Stomach (tissue), 9 donors: ENCODE results near the gene AUTS2. TPM values are rescaled to one million over a fixed set of nuclear protein-coding genes. Genes with fewer than 3 reads are reported as not detected.

ENCODE experiments used
- DNase-seq, 2 donors: peaks; one replicate each; pipeline versions ENCODE4 v3.0.0 to v3.0.0-alpha.2; 2013 to 2019
- H3K27ac ChIP-seq, 5 donors: fragments of 200-600 bp in 4 of 5; sonication (generic) in 4 of 5; one replicate each; pipeline ENCODE4 v1.5.1; 2013 to 2019; ENCODE audit warnings: mild to moderate bottlenecking in 1 of 5, moderate library complexity in 1 of 5
- H3K27me3 ChIP-seq, 3 donors: fragments of 200-600 bp; sonication (generic); one replicate each; pipeline ENCODE4 v1.5.1; 2017 to 2019; ENCODE audit warnings: mixed run types in 1 of 3
- H3K36me3 ChIP-seq, 4 donors: fragments of 200-600 bp; sonication (generic); 1 replicate in 3 of 4; 2 replicates in 1 of 4; pipeline ENCODE4 v1.5.1; 2016 to 2019
- H3K4me1 ChIP-seq, 4 donors: fragments of 200-600 bp; sonication (generic); one replicate each; pipeline ENCODE4 v1.5.1; 2016 to 2019
- H3K4me3 ChIP-seq, 4 donors: fragments of 200-600 bp; sonication (generic) in 3 of 4; one replicate each; pipeline ENCODE4 v1.5.1; 2016 to 2019; ENCODE audit warnings: mild to moderate bottlenecking in 1 of 4
- H3K9me3 ChIP-seq, 4 donors: fragments of 200-600 bp; sonication (generic); one replicate each; pipeline ENCODE4 v1.5.1; 2016 to 2019
- EP300 ChIP-seq: sonication (generic); formaldehyde crosslinking; IDR thresholded peaks from one replicate; pipeline ENCODE4 v1.6.1; 2017; ENCODE audit warnings: antibody characterized with exemption
- POLR2A ChIP-seq, 4 donors: fragments of 450-650 bp; IDR thresholded peaks; one replicate each; pipeline ENCODE4 v1.6.1; 2016; ENCODE audit warnings: antibody characterized with exemption in 4 of 4, control low read depth in 2 of 4, mild to moderate bottlenecking in 1 of 4, moderate library complexity in 1 of 4
- POLR2AphosphoS5 ChIP-seq, 3 donors: sonication (generic); formaldehyde crosslinking; IDR thresholded peaks; one replicate each; pipeline ENCODE4 v1.6.1; 2016; ENCODE audit warnings: antibody characterized with exemption in 3 of 3
- WGBS, 5 donors: extraction: QIAGEN DNeasy Blood & Tissue Kit in 3 of 5; methylation state at CpG; one replicate each; pipeline versions ENCODE4 v1.1.5 to v1.1.7; 2013 to 2018; 5-methylcytosine and 5-hydroxymethylcytosine counted together
- intact Hi-C: fragments of 100-400 bp; cut with DNase I; formaldehyde crosslinking; loops from one replicate; pipeline ENCODE4 v1.15.1; 2023; ENCODE audit warnings: low total_unique reads
- polyA plus RNA-seq, 3 donors: library from polyadenylated mRNA; stranded (reverse); fragments of 200-250 nt; gene quantifications; one replicate each; pipeline ENCODE4 v1.2.3, GENCODE V29; 2013
- total RNA-seq, 5 donors: library from RNA; depleted of rRNA; stranded (reverse); fragments of >200 nt; gene quantifications; one replicate each; pipeline versions ENCODE4 v1.1.0 to v1.2.3, GENCODE V29; 2014 to 2016
- TF ChIP-seq, protein P1 (sequence below), 7 experiments: fragments of 450-650 bp in 4 of 7; fragments of 200-600 bp in 3 of 7; sonication (generic) in 3 of 7; IDR thresholded peaks; one replicate each; pipeline ENCODE4 v1.5.1; 2016 to 2019; ENCODE audit warnings: antibody characterized with exemption in 7 of 7, control low read depth in 2 of 7, mild to moderate bottlenecking in 1 of 7
- donor health status: healthy with polysubstance abuse.
- donor health status: Bipolar disorder and iron deficiency.
- donor health status: healthy.

Gene AUTS2
- total and polyA plus RNA-seq, 8 donors = 3.8 to 90.3 (median 38.1) TPM

DNA sequence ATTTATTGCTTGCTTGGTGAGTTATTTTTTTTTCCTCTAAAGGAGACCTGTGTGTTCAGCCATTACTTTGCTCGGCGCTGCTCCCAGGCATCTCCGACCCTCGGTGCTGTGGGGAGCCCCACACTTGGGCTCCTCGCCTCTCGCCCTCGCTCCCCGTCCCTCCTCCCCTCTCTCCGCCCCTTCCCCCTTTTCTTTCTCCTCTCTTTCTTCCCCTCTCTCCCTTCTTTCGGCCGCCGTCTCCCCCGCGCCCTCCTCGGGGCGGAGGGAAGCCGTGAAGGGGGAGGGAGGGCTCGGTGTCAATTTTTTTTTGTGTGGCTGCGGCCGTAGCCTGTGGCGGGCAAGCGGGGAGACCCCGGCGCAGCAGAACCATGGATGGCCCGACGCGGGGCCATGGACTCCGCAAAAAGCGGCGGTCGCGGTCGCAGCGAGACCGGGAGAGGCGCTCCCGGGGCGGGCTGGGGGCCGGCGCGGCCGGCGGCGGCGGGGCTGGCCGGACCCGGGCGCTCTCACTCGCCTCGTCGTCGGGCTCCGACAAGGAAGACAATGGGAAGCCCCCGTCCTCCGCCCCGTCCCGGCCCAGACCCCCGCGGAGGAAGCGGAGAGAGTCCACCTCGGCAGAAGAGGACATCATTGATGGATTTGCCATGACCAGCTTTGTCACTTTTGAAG is 1.1 kb downstream of the AUTS2 start:
- DNase-seq = peak in 1 of 2 donors; percentile 69
- H3K36me3 ChIP-seq = no peaks in the 10 kb centered on the region
- peak overlapping the region in 3 of 5 donors; percentile 63 to 89 (median 86) for H3K27ac ChIP-seq
- TF ChIP-seq, protein P1, sequence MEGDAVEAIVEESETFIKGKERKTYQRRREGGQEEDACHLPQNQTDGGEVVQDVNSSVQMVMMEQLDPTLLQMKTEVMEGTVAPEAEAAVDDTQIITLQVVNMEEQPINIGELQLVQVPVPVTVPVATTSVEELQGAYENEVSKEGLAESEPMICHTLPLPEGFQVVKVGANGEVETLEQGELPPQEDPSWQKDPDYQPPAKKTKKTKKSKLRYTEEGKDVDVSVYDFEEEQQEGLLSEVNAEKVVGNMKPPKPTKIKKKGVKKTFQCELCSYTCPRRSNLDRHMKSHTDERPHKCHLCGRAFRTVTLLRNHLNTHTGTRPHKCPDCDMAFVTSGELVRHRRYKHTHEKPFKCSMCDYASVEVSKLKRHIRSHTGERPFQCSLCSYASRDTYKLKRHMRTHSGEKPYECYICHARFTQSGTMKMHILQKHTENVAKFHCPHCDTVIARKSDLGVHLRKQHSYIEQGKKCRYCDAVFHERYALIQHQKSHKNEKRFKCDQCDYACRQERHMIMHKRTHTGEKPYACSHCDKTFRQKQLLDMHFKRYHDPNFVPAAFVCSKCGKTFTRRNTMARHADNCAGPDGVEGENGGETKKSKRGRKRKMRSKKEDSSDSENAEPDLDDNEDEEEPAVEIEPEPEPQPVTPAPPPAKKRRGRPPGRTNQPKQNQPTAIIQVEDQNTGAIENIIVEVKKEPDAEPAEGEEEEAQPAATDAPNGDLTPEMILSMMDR (IDR thresholded peaks at IDR 0.05) = no peak
- TF ChIP-seq POLR2A (IDR thresholded peaks at IDR 0.05) = no peak
- no peak for TF ChIP-seq EP300
- TF ChIP-seq POLR2AphosphoS5 (IDR thresholded peaks at IDR 0.05) = no peak
- intact Hi-C loops = no loop called here
- H3K4me3 ChIP-seq = peak overlapping the region; percentile 61 to 89 (median 81)
- H3K9me3 ChIP-seq = no peaks in the 10 kb centered on the region
- peaks cover 0 to 42% (median 29%) of the 10 kb centered on the region in 3 donors for H3K27me3 ChIP-seq
- peaks cover 26 to 59% (median 39%) of the 10 kb centered on the region in 4 donors for H3K4me1 ChIP-seq
- WGBS, 5 donors = 1% methylated on average over 41 to 61 of the region's 61 CpGs

DNA sequence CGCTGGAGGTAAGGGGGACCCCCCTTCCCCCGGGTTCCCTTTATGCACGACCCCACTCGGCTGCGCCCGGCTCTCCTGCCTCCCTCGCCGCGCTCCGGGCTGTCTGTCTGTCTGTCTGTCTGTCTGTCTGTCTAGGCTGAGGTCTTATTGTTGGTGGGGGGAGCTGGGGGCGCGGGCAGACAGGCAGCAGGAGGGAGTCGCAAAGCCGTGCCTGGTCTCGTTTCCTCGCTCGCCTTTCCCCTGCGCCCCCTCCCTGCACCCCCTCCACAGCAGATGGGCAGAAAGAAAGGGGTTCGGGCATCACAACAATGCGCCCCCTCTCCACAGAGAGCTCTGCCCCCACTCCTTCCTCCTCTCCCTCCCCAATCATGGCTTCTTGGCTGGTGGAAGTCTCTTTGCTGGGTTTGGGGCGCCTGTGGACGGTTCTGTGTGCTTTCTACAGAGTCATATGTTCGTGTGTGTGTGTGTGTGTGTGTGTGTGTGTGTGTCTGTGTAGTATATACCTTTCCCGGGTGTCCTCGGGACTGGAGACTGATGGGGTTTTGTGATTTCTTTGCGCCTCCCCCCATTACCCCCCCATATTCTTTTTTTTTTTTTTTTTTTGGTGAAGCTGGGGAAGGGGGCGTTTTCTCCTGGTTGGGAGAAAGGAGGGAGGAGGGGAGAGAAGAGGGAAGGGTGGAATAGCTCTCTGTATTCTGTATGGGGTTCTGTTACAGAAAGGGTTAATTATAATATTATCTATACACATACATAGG is 1.9 kb downstream of the AUTS2 start:
- peaks cover 0 to 42% (median 29%) of the 10 kb centered on the region in 3 donors for H3K27me3 ChIP-seq
- 0 to 3% (median 1%) methylated on average over 26 to 27 of the region's 27 CpGs for WGBS, 5 donors
- peak overlapping the region in 2 of 5 donors; percentile 86 to 89 for H3K27ac ChIP-seq
- H3K36me3 ChIP-seq = no peaks in the 10 kb centered on the region
- H3K4me3 ChIP-seq = peak overlapping the region; percentile 61 to 89 (median 81)
- TF ChIP-seq POLR2A (IDR thresholded peaks at IDR 0.05) (no peak), POLR2AphosphoS5 (IDR thresholded peaks at IDR 0.05) (no peak), EP300 (no peak)
- TF ChIP-seq, protein P1 (IDR thresholded peaks at IDR 0.05) = no peak
- peak in 1 of 2 donors; percentile 62 for DNase-seq
- H3K9me3 ChIP-seq = no peaks in the 10 kb centered on the region
- intact Hi-C loops = no loop called here
- H3K4me1 ChIP-seq = peaks cover 26 to 59% (median 39%) of the 10 kb centered on the region in 4 donors

DNA sequence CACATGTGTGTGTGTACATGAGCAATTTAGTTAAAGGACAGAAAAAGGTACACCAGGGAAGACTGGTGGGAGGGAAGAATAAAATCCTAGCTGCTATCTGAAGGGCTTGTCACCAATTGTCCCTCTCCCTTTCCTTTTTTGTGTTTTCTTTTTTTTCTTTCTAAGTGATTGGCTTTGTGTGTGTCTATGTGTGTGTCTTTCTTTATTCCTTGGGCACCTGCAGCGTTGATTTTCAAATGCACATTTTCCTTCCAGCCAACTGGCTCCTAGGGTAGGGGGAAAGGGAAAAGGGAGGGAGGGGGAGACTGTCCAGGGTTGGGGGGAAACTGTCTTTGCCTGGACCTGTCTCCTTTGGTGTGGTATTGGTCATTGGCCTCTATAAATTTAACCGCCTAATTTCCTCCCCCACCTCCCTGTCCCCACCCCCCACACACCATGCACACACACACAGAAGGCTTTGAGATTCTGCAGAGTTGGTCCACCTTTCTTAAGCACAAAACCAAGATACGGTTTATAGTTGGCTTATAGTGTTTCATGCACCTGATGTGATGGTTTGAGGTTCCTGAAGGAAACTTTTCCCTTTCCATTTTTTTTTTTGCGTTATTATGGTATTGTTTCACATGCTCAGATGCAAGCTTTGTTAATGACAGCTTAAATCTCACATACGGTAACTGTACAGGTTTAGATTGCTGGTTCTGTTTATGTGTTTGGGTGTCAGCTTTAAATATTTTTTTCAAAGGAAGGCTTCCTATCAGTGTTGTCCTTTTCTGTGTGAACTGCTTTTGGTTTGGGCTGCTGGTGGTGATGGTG is 2.6 kb downstream of the AUTS2 start:
- intact Hi-C loops = no loop called here
- Histone ChIP-seq H3K27me3 (peaks cover 0 to 42% (median 29%) of the 10 kb centered on the region in 3 donors), H3K36me3 (no peaks in the 10 kb centered on the region), H3K9me3 (no peaks in the 10 kb centered on the region), H3K4me3 (peak overlapping the region; percentile 61 to 89 (median 81)), H3K27ac (no peak overlapping the region), H3K4me1 (peaks cover 26 to 59% (median 39%) of the 10 kb centered on the region in 4 donors)
- DNase-seq = no peak
- no peak for TF ChIP-seq EP300
- TF ChIP-seq, protein P1 (IDR thresholded peaks at IDR 0.05) = no peak
- no peak for TF ChIP-seq POLR2A (IDR thresholded peaks at IDR 0.05)
- no peak for TF ChIP-seq POLR2AphosphoS5 (IDR thresholded peaks at IDR 0.05)
- 63 to 68% (median 64%) methylated on average over 5 of the region's 5 CpGs for WGBS, 5 donors

DNA sequence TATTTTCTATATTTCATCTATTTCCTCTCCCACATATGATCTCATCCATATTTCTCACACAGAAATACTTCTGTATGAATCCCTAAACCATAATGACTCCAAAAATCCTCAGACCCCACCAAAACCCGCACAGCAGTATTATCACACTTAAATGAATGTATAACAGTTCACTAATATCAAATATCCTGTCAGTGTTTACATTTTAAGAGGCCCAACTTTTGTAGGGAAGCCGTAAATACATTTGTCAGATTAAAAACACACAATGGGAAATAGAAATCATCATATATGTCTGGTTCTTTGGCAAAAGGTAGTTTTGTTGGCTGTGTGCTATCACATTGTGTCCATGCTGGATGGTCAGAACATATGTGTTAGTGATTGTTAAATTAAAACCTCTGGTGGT is 4.2 kb downstream of the AUTS2 start:
- no peaks in the 10 kb centered on the region for H3K9me3 ChIP-seq
- TF ChIP-seq EP300 (no peak), POLR2A (IDR thresholded peaks at IDR 0.05) (no peak)
- 64 to 89% (median 77%) methylated on average over 2 of the region's 2 CpGs for WGBS, 5 donors
- H3K4me3 ChIP-seq = no peak overlapping the region
- intact Hi-C loops = no loop called here
- no peak overlapping the region for H3K27ac ChIP-seq
- no peak for DNase-seq
- H3K27me3 ChIP-seq = peaks cover 0 to 34% (median 26%) of the 10 kb centered on the region in 3 donors
- H3K4me1 ChIP-seq = peaks cover 18 to 48% (median 28%) of the 10 kb centered on the region in 4 donors
- H3K36me3 ChIP-seq = no peaks in the 10 kb centered on the region
